Thoracic aorta (tissue), 2 donors: ENCODE data around the gene TIMM50. TPM values are rescaled to one million over a fixed set of nuclear protein-coding genes. Genes with fewer than 3 reads are reported as not detected.

Experiments
- ATAC-seq: fragments of 150-250 bp; one replicate; pipeline ENCODE4 v1.8.0; 2017; ENCODE audit warnings: low read depth; ENCODE audit not compliant: insufficient number of reproducible peaks, low FRiP score
- DNase-seq: peaks from one replicate; pipeline ENCODE4 v3.0.0-alpha.2; 2020; ENCODE audit warnings: low spot score
- H3K27ac ChIP-seq, 2 donors: fragments of 200-600 bp; sonication (generic); 1 replicate in 1 of 2; 2 replicates in 1 of 2; pipeline ENCODE4 v1.5.1; 2016; ENCODE audit warnings: mild to moderate bottlenecking in 2 of 2, moderate library complexity in 2 of 2
- H3K27me3 ChIP-seq: fragments of 200-600 bp; sonication (generic); replicated peaks from 2 replicates; pipeline ENCODE4 v1.6.0; 2016; ENCODE audit warnings: mild to moderate bottlenecking; ENCODE audit not compliant: insufficient read depth
- H3K36me3 ChIP-seq: fragments of 200-600 bp; sonication (generic); one replicate; pipeline ENCODE4 v1.5.1; 2016
- H3K4me1 ChIP-seq, 2 donors: fragments of 200-600 bp; sonication (generic); 1 replicate in 1 of 2; 2 replicates in 1 of 2; pipeline versions ENCODE4 v1.5.1 to v1.6.0; 2016; ENCODE audit warnings: low read depth in 2 of 2, mild to moderate bottlenecking in 1 of 2; ENCODE audit not compliant: control insufficient read depth in 1 of 2
- H3K4me3 ChIP-seq: fragments of 200-600 bp; sonication (generic); 2 replicates; pipeline ENCODE4 v1.5.1; 2016; ENCODE audit warnings: mild to moderate bottlenecking
- H3K9me3 ChIP-seq: fragments of 200-600 bp; sonication (generic); 2 replicates; pipeline ENCODE4 v1.5.1; 2016
- CTCF ChIP-seq: fragments of 200-600 bp; sonication (generic); IDR thresholded peaks from one replicate; pipeline ENCODE4 v1.5.1; 2019; ENCODE audit warnings: antibody characterized with exemption
- total RNA-seq, 2 donors: library from RNA; depleted of rRNA; stranded (reverse); fragments of >200 nt; gene quantifications; one replicate each; pipeline versions ENCODE4 v1.1.0 to v1.2.3, GENCODE V29; 2016

The TIMM50 gene
- total RNA-seq, 2 donors from 2014 or later, result 25.7 to 51.4 TPM

- DNase-seq (no peak), ATAC-seq (no peak)
- TF ChIP-seq CTCF, result no peak
- Histone ChIP-seq H3K4me3 (peak overlapping the region; percentile 16), H3K9me3 (no peaks in the 10 kb centered on the region), H3K4me1 (peaks cover 9 to 11% of the 10 kb centered on the region in 2 donors), H3K27ac (no peak overlapping the region), H3K36me3 (no peaks in the 10 kb centered on the region), H3K27me3 (peaks cover 4% of the 10 kb centered on the region)
Observed at GRCh38 chr19:39497701-39497995, 17.0 kb downstream of the TIMM50 start.

DNA sequence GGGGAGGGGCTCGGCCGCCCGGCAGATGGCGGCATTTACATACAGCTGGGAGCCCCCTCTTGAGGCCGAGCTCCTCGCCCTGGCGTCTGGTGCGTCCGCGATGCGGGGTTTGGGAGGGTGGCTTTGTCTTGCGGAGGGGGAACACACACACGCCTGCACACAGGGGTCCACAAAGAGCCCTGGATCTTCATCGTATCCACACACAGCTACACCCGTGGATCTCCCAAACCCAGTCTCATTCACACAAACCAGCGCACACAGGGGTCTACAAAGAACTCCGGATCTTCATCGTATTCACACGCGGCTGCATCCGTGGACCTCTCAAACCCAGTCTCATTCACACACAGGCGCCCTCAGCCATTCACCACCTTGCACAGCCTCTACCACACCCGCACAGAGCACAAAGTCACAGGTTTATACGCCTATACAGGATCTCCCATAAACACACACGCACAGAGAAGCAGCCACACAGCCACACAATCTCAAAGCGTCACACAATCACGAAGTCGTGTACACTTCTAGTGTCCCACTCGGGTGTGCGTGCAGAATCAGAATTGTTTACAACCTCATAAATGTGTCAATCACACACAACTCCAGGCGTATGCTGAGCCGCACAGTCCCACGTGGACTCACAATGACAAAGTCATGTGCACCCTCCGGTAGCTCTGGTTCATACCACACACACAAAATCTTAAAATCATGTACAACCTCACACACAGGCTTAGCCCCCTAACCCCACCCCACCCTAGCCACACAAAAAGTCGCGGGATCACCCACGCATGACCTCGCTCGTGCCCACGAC, 17.6 kb downstream of the TIMM50 start:
- peak overlapping the region; percentile 16 for H3K4me3 ChIP-seq
- peaks cover 4% of the 10 kb centered on the region for H3K27me3 ChIP-seq
- no peak for ATAC-seq
- H3K27ac ChIP-seq, result no peak overlapping the region
- H3K36me3 ChIP-seq, result no peaks in the 10 kb centered on the region
- TF ChIP-seq CTCF, result no peak
- H3K4me1 ChIP-seq, result peaks cover 9 to 11% of the 10 kb centered on the region in 2 donors
- DNase-seq, result no peak
- H3K9me3 ChIP-seq, result no peaks in the 10 kb centered on the region

- Histone ChIP-seq H3K4me3 (peak within 1 kb of the TSS; percentile 16), H3K4me1 (peaks cover 9 to 11% of the 10 kb centered on the region in 2 donors), H3K36me3 (no peaks in the 10 kb centered on the region), H3K27ac (no peak within 1 kb of the TSS), H3K9me3 (no peaks in the 10 kb centered on the region), H3K27me3 (peaks cover 4% of the 10 kb centered on the region)
- ATAC-seq (no peak), DNase-seq (no peak)
- no peak for TF ChIP-seq CTCF
Observed at GRCh38 chr19:39498798-39499642, 18.4 kb downstream of the TIMM50 start, which contains the start of gene DLL3. Gene DLL3 (plus strand): TSS chr19:39498947. CDS start chr19:39498975, 28 bp downstream.

- H3K27ac ChIP-seq, result no peak overlapping the region
- TF ChIP-seq CTCF, result no peak
- DNase-seq (no peak), ATAC-seq (no peak)
- H3K9me3 ChIP-seq, result no peaks in the 10 kb centered on the region
- peaks cover 4% of the 10 kb centered on the region for H3K27me3 ChIP-seq
- no peaks in the 10 kb centered on the region for H3K36me3 ChIP-seq
- peaks cover 9 to 11% of the 10 kb centered on the region in 2 donors for H3K4me1 ChIP-seq
- H3K4me3 ChIP-seq, result no peak overlapping the region
Observed at GRCh38 chr19:39499932-39500331, 19.3 kb downstream of the TIMM50 start.

- no peak overlapping the region for H3K27ac ChIP-seq
- no peak for TF ChIP-seq CTCF
- peaks cover 4% of the 10 kb centered on the region for H3K27me3 ChIP-seq
- peaks cover 9 to 11% of the 10 kb centered on the region in 2 donors for H3K4me1 ChIP-seq
- no peaks in the 10 kb centered on the region for H3K9me3 ChIP-seq
- H3K4me3 ChIP-seq, result no peak overlapping the region
- DNase-seq, result no peak
- no peaks in the 10 kb centered on the region for H3K36me3 ChIP-seq
- no peak for ATAC-seq
Observed at GRCh38 chr19:39500543-39500942, 19.9 kb downstream of the TIMM50 start.
